Measurements from ENCODE around the gene SERAC1.

GRCh38 chr6:158081657-158081935 lies 86.5 kb downstream of the SERAC1 start:
- TF ChIP-seq CTCF (IDR thresholded peaks at IDR 0.05; ENCODE audit: insufficient read depth, low read length) (no peak), SPI1 (IDR thresholded peaks at IDR 0.05; ENCODE audit: borderline replicate concordance, low read depth) (no peak)

Measured in HL-60 (cell line).